Hepatic stellate cell (primary cell): ENCODE data around the gene LNPK.
"Not testable (repeated sequence)": the region's sequence is repeated elsewhere in the genome, so short reads cannot be mapped to it uniquely, and the experiment has no call there.

Source experiments
- DNase-seq: peaks from one replicate; pipeline ENCODE4 v3.0.0; 2011; ENCODE audit warnings: low spot score

Gene LNPK

GRCh38 chr2:175966839-175967238 is 35.2 kb downstream of the LNPK start:
- no peak for DNase-seq

GRCh38 chr2:175965773-175966172 is 36.3 kb downstream of the LNPK start:
- DNase-seq = no peak

GRCh38 chr2:175964195-175964594 is 37.9 kb downstream of the LNPK start:
- DNase-seq = no peak

GRCh38 chr2:175963171-175963570 is 38.9 kb downstream of the LNPK start:
- DNase-seq = not testable (repeated sequence)

- DNase-seq = no peak
Measured at GRCh38 chr2:175957845-175958244, 44.2 kb downstream of the LNPK start.

- DNase-seq = no peak
Measured at GRCh38 chr2:175955136-175955535, 46.9 kb downstream of the LNPK start.

- DNase-seq = no peak
Measured at GRCh38 chr2:175950512-175950911, 51.6 kb downstream of the LNPK start.

- DNase-seq = no peak
Measured at GRCh38 chr2:175948191-175948590, 53.9 kb downstream of the LNPK start.

- DNase-seq = no peak
Measured at GRCh38 chr2:175947073-175947472, 55.0 kb downstream of the LNPK start.

- DNase-seq = no peak
Measured at GRCh38 chr2:175941699-175942098, 60.4 kb downstream of the LNPK start.

GRCh38 chr2:175937216-175937615 is 64.9 kb downstream of the LNPK start:
- DNase-seq = no peak

- DNase-seq = no peak
Measured at GRCh38 chr2:175935289-175936181, 66.5 kb downstream of the LNPK start.

GRCh38 chr2:175932675-175933074 is 69.4 kb downstream of the LNPK start:
- no peak for DNase-seq

GRCh38 chr2:175931805-175932204 is 70.3 kb downstream of the LNPK start:
- no peak for DNase-seq

GRCh38 chr2:175930504-175930903 is 71.6 kb downstream of the LNPK start:
- no peak for DNase-seq

GRCh38 chr2:175929850-175930249 is 72.2 kb downstream of the LNPK start:
- DNase-seq = no peak

- DNase-seq = no peak
Measured at GRCh38 chr2:175926272-175926671, 75.8 kb downstream of the LNPK start.

- DNase-seq = no peak
Measured at GRCh38 chr2:175922160-175922559, 79.9 kb downstream of the LNPK start.

GRCh38 chr2:175918935-175919334 is 83.1 kb downstream of the LNPK start:
- no peak for DNase-seq

- no peak for DNase-seq
Measured at GRCh38 chr2:175914846-175915245, 87.2 kb downstream of the LNPK start.

- not testable (repeated sequence) for DNase-seq
Measured at GRCh38 chr2:175913849-175914743, 88.0 kb downstream of the LNPK start.

- not testable (repeated sequence) for DNase-seq
Measured at GRCh38 chr2:175913267-175913666, 88.8 kb downstream of the LNPK start.

- DNase-seq = no peak
Measured at GRCh38 chr2:175904035-175904434, 98.0 kb downstream of the LNPK start.
